Peyer's patch (tissue), 4 donors: ENCODE measurements around the gene NMRK2. TPM values are rescaled to one million over a fixed set of nuclear protein-coding genes. Genes with fewer than 3 reads are reported as not detected.
"Not testable (repeated sequence)": the region's sequence is repeated elsewhere in the genome, so short reads cannot be mapped to it uniquely, and the experiment has no call there.

Experiments used
- DNase-seq, 3 donors: peaks; one replicate each; pipeline ENCODE4 v3.0.0-alpha.2; 2017 to 2019
- H3K27ac ChIP-seq, 4 donors: fragments of 200-600 bp; sonication (generic); one replicate each; pipeline ENCODE4 v1.5.1; 2016 to 2019
- H3K27me3 ChIP-seq, 2 donors: fragments of 200-600 bp; sonication (generic); one replicate each; pipeline ENCODE4 v1.5.1; 2019
- H3K36me3 ChIP-seq, 3 donors: fragments of 200-600 bp; sonication (generic); one replicate each; pipeline ENCODE4 v1.5.1; 2016 to 2019
- H3K4me1 ChIP-seq, 4 donors: fragments of 200-600 bp; sonication (generic); one replicate each; pipeline ENCODE4 v1.5.1; 2016 to 2019
- H3K4me3 ChIP-seq, 4 donors: fragments of 200-600 bp; sonication (generic); 1 replicate in 3 of 4; 2 replicates in 1 of 4; pipeline ENCODE4 v1.5.1; 2016 to 2019; ENCODE audit warnings: mild to moderate bottlenecking in 1 of 4
- H3K9me3 ChIP-seq, 4 donors: fragments of 200-600 bp; sonication (generic); one replicate each; pipeline ENCODE4 v1.5.1; 2016 to 2019; ENCODE audit warnings: mild to moderate bottlenecking in 1 of 4
- POLR2A ChIP-seq, 2 donors: fragments of 450-650 bp; IDR thresholded peaks; one replicate each; pipeline ENCODE4 v1.5.1; 2017; ENCODE audit warnings: antibody characterized with exemption in 2 of 2, mild to moderate bottlenecking in 2 of 2, moderate library complexity in 2 of 2
- total RNA-seq, 4 donors: library from RNA; depleted of rRNA; stranded (reverse); fragments of >200 nt; gene quantifications; one replicate each; pipeline ENCODE4 v1.1.0, GENCODE V29; 2016
- TF ChIP-seq, protein P1 (sequence below), 6 experiments: fragments of 450-650 bp in 4 of 6; fragments of 200-600 bp in 2 of 6; sonication (generic) in 1 of 6; IDR thresholded peaks; one replicate each; pipeline ENCODE4 v1.5.1; 2017 to 2019; ENCODE audit warnings: antibody characterized with exemption in 6 of 6, mild to moderate bottlenecking in 3 of 6, moderate library complexity in 1 of 6

The NMRK2 gene
- total RNA-seq, 4 donors from 2014 or later: not detected

DNA sequence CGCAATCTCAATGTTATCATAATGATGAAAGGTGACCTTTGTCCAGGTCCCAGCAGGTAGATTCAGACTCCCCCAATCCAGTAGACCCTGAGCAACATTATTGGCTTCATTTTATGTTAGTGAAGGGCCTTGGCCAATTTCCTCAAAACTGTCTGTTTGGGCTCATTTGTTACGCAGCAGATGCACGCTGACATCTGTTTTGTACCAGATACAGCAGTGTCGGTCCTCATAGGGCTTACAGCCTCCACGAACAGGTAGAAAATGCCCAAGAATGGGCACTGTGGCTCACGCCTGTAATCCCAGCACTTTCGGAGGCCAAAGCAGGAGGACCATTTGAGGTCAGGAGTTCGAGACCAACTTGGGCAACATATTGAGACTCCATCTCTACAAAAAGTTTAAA is 13.1 kb upstream of the NMRK2 start:
- H3K27me3 ChIP-seq: no peaks in the 10 kb centered on the region
- DNase-seq: no peak
- H3K4me3 ChIP-seq: no peak overlapping the region
- no peak for TF ChIP-seq POLR2A (IDR thresholded peaks at IDR 0.05)
- TF ChIP-seq, protein P1, sequence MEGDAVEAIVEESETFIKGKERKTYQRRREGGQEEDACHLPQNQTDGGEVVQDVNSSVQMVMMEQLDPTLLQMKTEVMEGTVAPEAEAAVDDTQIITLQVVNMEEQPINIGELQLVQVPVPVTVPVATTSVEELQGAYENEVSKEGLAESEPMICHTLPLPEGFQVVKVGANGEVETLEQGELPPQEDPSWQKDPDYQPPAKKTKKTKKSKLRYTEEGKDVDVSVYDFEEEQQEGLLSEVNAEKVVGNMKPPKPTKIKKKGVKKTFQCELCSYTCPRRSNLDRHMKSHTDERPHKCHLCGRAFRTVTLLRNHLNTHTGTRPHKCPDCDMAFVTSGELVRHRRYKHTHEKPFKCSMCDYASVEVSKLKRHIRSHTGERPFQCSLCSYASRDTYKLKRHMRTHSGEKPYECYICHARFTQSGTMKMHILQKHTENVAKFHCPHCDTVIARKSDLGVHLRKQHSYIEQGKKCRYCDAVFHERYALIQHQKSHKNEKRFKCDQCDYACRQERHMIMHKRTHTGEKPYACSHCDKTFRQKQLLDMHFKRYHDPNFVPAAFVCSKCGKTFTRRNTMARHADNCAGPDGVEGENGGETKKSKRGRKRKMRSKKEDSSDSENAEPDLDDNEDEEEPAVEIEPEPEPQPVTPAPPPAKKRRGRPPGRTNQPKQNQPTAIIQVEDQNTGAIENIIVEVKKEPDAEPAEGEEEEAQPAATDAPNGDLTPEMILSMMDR (IDR thresholded peaks at IDR 0.05): no peak
- H3K9me3 ChIP-seq: peaks cover 0 to 4% (median 2%) of the 10 kb centered on the region in 4 donors
- no peaks in the 10 kb centered on the region for H3K4me1 ChIP-seq
- no peak overlapping the region for H3K27ac ChIP-seq
- H3K36me3 ChIP-seq: no peaks in the 10 kb centered on the region

DNA sequence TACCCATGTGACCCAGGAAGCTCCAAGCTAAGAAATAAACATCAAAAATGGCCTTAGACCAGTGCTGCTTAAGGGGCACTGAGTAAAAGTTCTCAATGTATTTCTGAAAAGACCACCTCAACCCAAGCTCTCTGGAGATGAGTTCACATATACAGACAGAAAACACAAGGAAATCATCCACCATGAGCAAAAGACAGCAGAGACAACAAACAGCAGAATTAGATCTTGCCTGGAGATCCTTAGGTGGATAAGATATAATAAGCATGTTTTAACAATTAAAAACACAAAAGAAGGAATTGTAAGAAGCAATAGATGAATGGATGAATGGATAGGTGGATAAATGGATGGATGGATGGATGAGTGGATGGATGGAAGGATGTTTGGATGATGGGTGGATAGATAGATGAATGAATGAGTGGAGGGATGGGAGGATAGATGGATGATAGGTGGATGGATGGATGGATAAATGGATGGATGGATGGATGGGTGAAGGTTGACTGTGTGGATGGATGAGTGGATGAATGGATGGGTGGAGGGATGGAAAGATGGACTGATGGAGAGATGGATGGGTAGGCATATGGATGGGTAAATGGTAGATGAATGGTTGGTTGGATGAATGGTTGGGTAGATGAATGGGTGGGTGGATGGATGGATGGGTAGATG is 9.6 kb upstream of the NMRK2 start:
- no peak for DNase-seq
- Histone ChIP-seq H3K9me3 (peaks cover 0 to 4% (median 2%) of the 10 kb centered on the region in 4 donors), H3K4me1 (no peaks in the 10 kb centered on the region), H3K27ac (no peak overlapping the region), H3K36me3 (no peaks in the 10 kb centered on the region), H3K4me3 (no peak overlapping the region), H3K27me3 (no peaks in the 10 kb centered on the region)
- no peak for TF ChIP-seq POLR2A (IDR thresholded peaks at IDR 0.05)
- TF ChIP-seq, protein P1 (IDR thresholded peaks at IDR 0.05): no peak

DNA sequence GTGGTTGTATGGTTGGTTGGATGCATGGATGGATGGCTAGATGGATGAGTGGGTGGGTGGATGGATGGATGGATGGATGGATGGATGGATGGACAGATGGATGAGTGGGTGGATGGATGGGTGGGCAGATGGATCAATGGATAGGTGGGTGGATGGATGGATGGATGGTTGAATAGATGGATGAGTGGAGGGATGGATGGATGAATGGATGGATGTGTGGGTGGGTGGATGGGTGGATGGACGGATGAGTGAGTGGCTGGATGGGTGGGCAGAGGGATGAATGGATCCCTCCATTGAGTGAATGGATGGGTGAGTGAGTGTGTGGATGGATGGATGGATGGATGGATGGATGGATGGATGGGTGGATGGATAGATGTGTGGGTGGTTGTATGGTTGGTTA is 9.0 kb upstream of the NMRK2 start:
- H3K27ac ChIP-seq: no peak overlapping the region
- TF ChIP-seq, protein P1 (IDR thresholded peaks at IDR 0.05): no peak
- TF ChIP-seq POLR2A (IDR thresholded peaks at IDR 0.05): no peak
- H3K36me3 ChIP-seq: no peaks in the 10 kb centered on the region
- H3K27me3 ChIP-seq: no peaks in the 10 kb centered on the region
- no peaks in the 10 kb centered on the region for H3K4me1 ChIP-seq
- peaks cover 0 to 4% (median 2%) of the 10 kb centered on the region in 4 donors for H3K9me3 ChIP-seq
- DNase-seq: no peak
- no peak overlapping the region for H3K4me3 ChIP-seq

DNA sequence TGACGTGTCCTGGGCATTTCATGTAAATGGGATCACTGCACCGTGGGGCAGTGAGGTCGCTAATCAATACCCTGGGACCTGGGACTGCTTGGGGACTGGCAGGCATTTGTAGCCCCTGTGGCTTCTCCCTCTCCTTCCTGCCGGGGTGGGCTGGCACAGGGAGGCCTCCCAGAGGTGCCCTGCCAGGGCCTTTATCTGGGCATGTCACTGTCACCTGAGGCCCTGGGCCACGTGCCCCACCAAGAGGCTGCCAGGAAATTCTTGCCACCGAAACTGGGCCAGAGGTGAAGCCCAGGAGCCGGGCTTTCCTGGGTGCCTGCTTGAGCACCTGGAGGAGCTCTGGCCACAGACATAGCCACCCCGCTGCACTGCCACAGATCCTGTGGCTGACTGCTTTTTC is 1.8 kb upstream of the NMRK2 start:
- DNase-seq: no peak
- H3K36me3 ChIP-seq: no peaks in the 10 kb centered on the region
- H3K27me3 ChIP-seq: peaks cover 0 to 6% of the 10 kb centered on the region in 2 donors
- no peaks in the 10 kb centered on the region for H3K9me3 ChIP-seq
- no peak overlapping the region for H3K4me3 ChIP-seq
- peaks cover 0 to 5% (median 0%) of the 10 kb centered on the region in 4 donors for H3K4me1 ChIP-seq
- no peak overlapping the region for H3K27ac ChIP-seq
- TF ChIP-seq, protein P1 (IDR thresholded peaks at IDR 0.05): no peak
- TF ChIP-seq POLR2A (IDR thresholded peaks at IDR 0.05): no peak

DNA sequence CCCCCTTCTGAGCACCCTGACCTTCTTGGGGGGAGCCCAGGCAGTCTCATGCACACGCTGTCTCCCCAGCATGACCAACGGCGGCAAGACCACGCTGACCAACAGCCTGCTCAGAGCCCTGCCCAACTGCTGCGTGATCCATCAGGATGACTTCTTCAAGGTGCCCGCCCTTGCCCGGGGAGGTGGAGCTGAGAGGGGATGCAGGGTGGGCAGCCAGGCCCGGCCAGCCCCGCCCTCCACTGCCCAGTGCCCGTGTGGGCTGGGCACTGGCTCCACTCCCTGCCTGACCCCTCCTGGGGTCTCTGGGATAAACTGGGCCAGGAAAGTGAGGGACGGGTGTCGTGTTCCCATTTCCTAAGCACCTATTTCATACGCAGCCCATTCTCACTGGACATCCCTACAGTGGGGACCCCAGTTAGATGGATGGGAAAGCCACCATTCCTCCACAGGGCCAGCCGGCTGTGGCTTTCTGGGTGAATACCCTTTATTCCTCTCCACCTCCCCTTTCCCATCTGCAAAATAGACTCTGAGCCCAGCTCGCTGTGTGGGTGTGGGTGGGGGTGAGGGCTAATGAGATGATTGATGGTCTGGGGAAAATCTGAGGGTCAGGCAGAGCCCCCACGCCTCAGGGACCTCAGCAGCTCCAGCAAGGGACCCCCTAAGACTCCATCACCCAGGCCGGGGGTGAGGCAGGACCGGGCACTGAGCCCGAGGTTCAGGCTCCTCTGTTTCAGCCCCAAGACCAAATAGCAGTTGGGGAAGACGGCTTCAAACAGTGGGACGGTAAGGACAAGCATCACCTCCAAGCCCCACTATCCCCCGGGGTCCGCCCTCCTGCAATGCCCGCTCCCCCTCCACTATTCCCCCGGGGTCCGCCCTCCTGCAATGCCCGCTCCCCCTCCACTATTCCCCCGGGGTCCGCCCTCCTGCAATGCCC is 3.9 kb downstream of the NMRK2 start:
- H3K9me3 ChIP-seq: no peaks in the 10 kb centered on the region
- H3K27ac ChIP-seq: no peak overlapping the region
- no peak for DNase-seq
- H3K36me3 ChIP-seq: no peaks in the 10 kb centered on the region
- no peak for TF ChIP-seq POLR2A (IDR thresholded peaks at IDR 0.05)
- TF ChIP-seq, protein P1 (IDR thresholded peaks at IDR 0.05): no peak
- H3K4me3 ChIP-seq: no peak overlapping the region
- H3K4me1 ChIP-seq: peaks cover 0 to 5% (median 0%) of the 10 kb centered on the region in 4 donors
- H3K27me3 ChIP-seq: peaks cover 0 to 6% of the 10 kb centered on the region in 2 donors

DNA sequence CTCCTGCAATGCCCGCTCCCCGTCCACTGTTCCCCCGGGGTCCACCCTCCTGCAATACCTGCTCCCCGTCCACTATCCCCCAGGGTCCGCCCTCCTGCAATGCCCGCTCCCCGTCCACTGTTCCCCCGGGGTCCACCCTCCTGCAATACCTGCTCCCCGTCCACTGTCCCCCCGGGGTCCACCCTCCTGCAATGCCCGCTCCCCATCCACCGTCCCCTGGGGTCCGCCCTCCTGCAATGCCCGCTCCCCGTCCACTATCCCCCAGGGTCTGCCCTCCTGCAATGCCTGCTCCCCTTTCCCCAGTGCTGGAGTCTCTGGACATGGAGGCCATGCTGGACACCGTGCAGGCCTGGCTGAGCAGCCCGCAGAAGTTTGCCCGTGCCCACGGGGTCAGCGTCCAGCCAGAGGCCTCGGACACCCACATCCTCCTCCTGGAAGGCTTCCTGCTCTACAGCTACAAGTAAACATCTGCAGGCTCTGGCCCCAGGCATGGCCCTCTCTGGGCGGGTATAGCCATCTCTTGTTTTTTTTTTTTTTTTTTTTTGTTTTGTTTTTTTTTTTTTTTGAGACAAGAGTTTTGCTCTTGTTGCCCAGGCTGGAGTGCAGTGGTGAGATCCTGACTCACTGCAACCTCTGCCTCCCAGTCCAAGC is 5.6 kb downstream of the NMRK2 start:
- H3K27ac ChIP-seq, H3K4me1 ChIP-seq, DNase-seq, H3K9me3 ChIP-seq, H3K4me3 ChIP-seq, H3K36me3 ChIP-seq, H3K27me3 ChIP-seq: not testable (repeated sequence)
